Heart left ventricle (tissue), 16 donors: Measurements from ENCODE around the gene PKD1. TPM values are rescaled to one million over a fixed set of nuclear protein-coding genes. Genes with fewer than 3 reads are reported as not detected.

Source experiments
- ATAC-seq, 4 donors: fragments of 200-7000 bp; cut with Tn5 transposase; one replicate each; pipeline ENCODE4 v1.9.1; 2020 to 2022; ENCODE audit warnings: moderate library complexity in 4 of 4, mild to moderate bottlenecking in 3 of 4, moderate number of reproducible peaks in 1 of 4
- DNase-seq, 5 donors: peaks; one replicate each; pipeline ENCODE4 v3.0.0-alpha.2; 2020
- H3K27ac ChIP-seq, 12 donors: fragments of 200-600 bp; sonication (generic) in 4 of 12; one replicate each; pipeline versions ENCODE4 v1.5.0 to v1.8.0; 2016 to 2022; ENCODE audit warnings: mild to moderate bottlenecking in 2 of 12
- H3K27me3 ChIP-seq, 9 donors: fragments of 200-600 bp; sonication (generic) in 2 of 9; one replicate each; pipeline versions ENCODE4 v1.5.1 to v1.8.0; 2016 to 2022; ENCODE audit warnings: mild to moderate bottlenecking in 3 of 9
- H3K36me3 ChIP-seq, 9 donors: fragments of 200-600 bp; sonication (generic) in 2 of 9; one replicate each; pipeline versions ENCODE4 v1.5.0 to v1.8.0; 2018 to 2022; ENCODE audit warnings: mild to moderate bottlenecking in 2 of 9
- H3K4me1 ChIP-seq, 12 donors: fragments of 200-600 bp; sonication (generic) in 4 of 12; one replicate each; pipeline versions ENCODE4 v1.5.0 to v1.8.0; 2016 to 2022; ENCODE audit warnings: mild to moderate bottlenecking in 3 of 12
- H3K4me3 ChIP-seq, 12 donors: fragments of 200-600 bp; sonication (generic) in 4 of 12; one replicate each; pipeline versions ENCODE4 v1.5.0 to v1.8.0; 2017 to 2022; ENCODE audit warnings: mild to moderate bottlenecking in 9 of 12, moderate library complexity in 4 of 12
- H3K9me3 ChIP-seq, 12 donors: fragments of 200-600 bp; sonication (generic) in 4 of 12; one replicate each; pipeline versions ENCODE4 v1.5.0 to v1.8.0; 2016 to 2022; ENCODE audit warnings: mild to moderate bottlenecking in 1 of 12
- CTCF ChIP-seq, 12 donors: fragments of 200-600 bp; sonication (generic) in 4 of 12; IDR thresholded peaks; one replicate each; pipeline versions ENCODE4 v1.5.0 to v1.8.0; 2018 to 2022; ENCODE audit warnings: antibody characterized with exemption in 12 of 12, mild to moderate bottlenecking in 5 of 12
- POLR2A ChIP-seq, 2 donors: fragments of 450-650 bp; IDR thresholded peaks; one replicate each; pipeline ENCODE4 v1.6.1; 2017; ENCODE audit warnings: antibody characterized with exemption in 2 of 2, mild to moderate bottlenecking in 2 of 2, moderate library complexity in 2 of 2
- WGBS, 4 donors: extraction: QIAGEN DNeasy Blood & Tissue Kit in 2 of 4; methylation state at CpG; one replicate each; pipeline versions ENCODE4 v1.1.5 to v1.1.7; 2013 to 2018; 5-methylcytosine and 5-hydroxymethylcytosine counted together
- intact Hi-C, 10 donors: fragments of 100-400 bp; cut with DNase I; formaldehyde crosslinking; loops; one replicate each; pipeline versions ENCODE4 v1.11.1 to v1.14.2; 2022
- polyA plus RNA-seq, 2 donors: library from polyadenylated mRNA; stranded (reverse); fragments of 200-250 nt; gene quantifications; one replicate each; pipeline ENCODE4 v1.2.3, GENCODE V29; 2013
- total RNA-seq, 9 donors: library from RNA; depleted of rRNA in 2 of 9; stranded (reverse); fragments of >200 nt in 2 of 9; fragmentation: NEBNext Ultra II Directional in 3 of 9; extraction: Animal tissue kit (Norgen Biotek cat#: 25700) in 3 of 9; gene quantifications; one replicate each; pipeline versions ENCODE4 v1.1.0 to v1.2.4, GENCODE V29; 2016 to 2023
- donor health status: ischemic (EF 13 %, LVEDD 7.1; RV severe dilation, severe dysfunction).
- donor health status: healthy with polysubstance abuse.
- donor health status: DM: no; HTN: yes; CAD: no.
- donor health status: DM: no; HTN: no; CAD: no.
- donor health status: ischemic (EF 25% LVEDD 6.9; RV normal size, moderate dysfunction).
- donor health status: ischemic (EF 25% LVEDD 5.7; RV mildly dilated, moderate dysfunction).
- donor health status: healthy.
- donor health status: DM: yes; HTN: yes; CAD: no.
- donor health status: ischemic (EF 35%, LVEDD 5.7; RV mildly dilated, moderate dysfunction).
- donor health status: nonischemic (EF 11% LVEDD 7.7; RV severe dilation, severe dysfunction).
- donor health status: DM: yes; HTN: yes; CAD: no.
- donor health status: PGD.
- donor health status: ischemic (EF 29% LVEDD 5.4; RV normal size, mild dysfunction).
- donor health status: nonischemic (EF 23%, LVEDD 6.1; RV moderate dilation, normal function).

Gene PKD1
- total and polyA plus RNA-seq, 11 donors = 64.9 to 441 (median 105) TPM

DNA sequence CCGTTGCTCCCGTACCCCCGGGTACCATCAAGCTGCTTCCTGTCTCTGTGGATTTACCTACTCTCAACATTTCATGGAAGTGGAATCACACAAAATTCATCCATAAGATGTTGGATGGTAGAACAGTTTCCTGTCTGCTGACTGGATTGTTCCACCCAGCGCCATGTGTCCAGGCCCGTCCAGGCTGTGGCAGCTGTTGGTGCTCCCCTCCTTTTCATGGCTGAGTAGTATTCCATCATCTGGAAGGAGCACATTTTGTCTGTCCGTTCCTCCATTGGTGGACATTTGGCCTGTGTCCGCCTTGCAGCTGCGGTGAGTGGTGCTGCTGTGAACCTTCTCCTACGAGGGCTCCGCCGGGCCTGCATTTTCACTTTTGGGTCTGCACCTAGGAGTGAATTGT, 69.6 kb downstream of the PKD1 start:
- TF ChIP-seq CTCF (IDR thresholded peaks at IDR 0.05) (no peak), POLR2A (IDR thresholded peaks at IDR 0.05) (no peak)
- intact Hi-C loops = no loop called here
- ATAC-seq = no peak
- H3K27ac ChIP-seq = no peak overlapping the region
- no peaks in the 10 kb centered on the region for H3K9me3 ChIP-seq
- H3K27me3 ChIP-seq = no peaks in the 10 kb centered on the region
- DNase-seq = no peak
- WGBS, 4 donors = 97 to 98% (median 97%) methylated on average over 11 of the region's 11 CpGs
- H3K36me3 ChIP-seq = peaks cover 0 to 92% (median 81%) of the 10 kb centered on the region in 9 donors
- H3K4me3 ChIP-seq = no peak overlapping the region
- no peaks in the 10 kb centered on the region for H3K4me1 ChIP-seq

GRCh38 chr16:2064368-2064945, 71.2 kb downstream of the PKD1 start:
- Histone ChIP-seq H3K27me3 (no peaks in the 10 kb centered on the region), H3K36me3 (peaks cover 0 to 94% (median 84%) of the 10 kb centered on the region in 9 donors), H3K4me1 (no peaks in the 10 kb centered on the region), H3K4me3 (no peak overlapping the region), H3K27ac (no peak overlapping the region), H3K9me3 (no peaks in the 10 kb centered on the region)
- intact Hi-C loops = loop anchor here in 1 of 10 donors (1.0 kb wide), 1 partner anchor 16 kb away; no protein-coding TSS in a partner anchor
- ATAC-seq (no peak), DNase-seq (no peak)
- TF ChIP-seq CTCF (IDR thresholded peaks at IDR 0.05) = no peak
- no peak for TF ChIP-seq POLR2A (IDR thresholded peaks at IDR 0.05)
- WGBS, 4 donors = 94 to 97% (median 95%) methylated on average over 6 to 16 of the region's 16 CpGs

DNA sequence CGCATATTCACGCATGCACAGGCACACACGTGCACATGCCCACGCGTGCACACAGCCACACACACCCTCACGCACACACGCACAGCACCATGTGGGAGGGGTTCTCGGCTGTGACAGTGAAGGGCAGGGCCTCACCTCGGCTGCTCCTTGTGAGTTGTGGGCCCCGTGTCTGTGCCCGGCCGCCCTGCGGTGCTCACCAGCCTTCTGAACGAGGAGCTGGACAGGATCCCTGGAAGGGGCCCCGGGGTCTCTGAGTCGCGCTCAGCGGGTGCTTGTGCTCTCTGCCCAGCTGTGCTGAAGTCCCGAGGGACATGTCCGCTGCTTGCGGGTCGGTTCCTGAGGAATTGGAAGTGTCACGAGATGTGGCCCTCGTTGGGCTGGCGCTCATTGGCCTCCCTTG, 71.8 kb downstream of the PKD1 start:
- intact Hi-C loops = loop anchor here in 1 of 10 donors (1.0 kb wide), 1 partner anchor 16 kb away; no protein-coding TSS in a partner anchor
- TF ChIP-seq POLR2A (IDR thresholded peaks at IDR 0.05) (no peak), CTCF (IDR thresholded peaks at IDR 0.05) (no peak)
- Histone ChIP-seq H3K27ac (no peak overlapping the region), H3K36me3 (peaks cover 0 to 93% (median 81%) of the 10 kb centered on the region in 9 donors), H3K4me1 (no peaks in the 10 kb centered on the region), H3K9me3 (no peaks in the 10 kb centered on the region), H3K4me3 (no peak overlapping the region), H3K27me3 (no peaks in the 10 kb centered on the region)
- ATAC-seq (no peak), DNase-seq (no peak)
- WGBS, 4 donors = 88 to 94% (median 92%) methylated on average over 12 to 25 of the region's 25 CpGs

GRCh38 chr16:2062801-2063200, 72.9 kb downstream of the PKD1 start:
- peaks cover 0 to 90% (median 78%) of the 10 kb centered on the region in 9 donors for H3K36me3 ChIP-seq
- TF ChIP-seq CTCF (IDR thresholded peaks at IDR 0.05) = no peak
- TF ChIP-seq POLR2A (IDR thresholded peaks at IDR 0.05) = no peak
- 91 to 96% (median 95%) methylated on average over 17 to 28 of the region's 28 CpGs for WGBS, 4 donors
- no peaks in the 10 kb centered on the region for H3K4me1 ChIP-seq
- intact Hi-C loops = no loop called here
- H3K27ac ChIP-seq = no peak overlapping the region
- no peaks in the 10 kb centered on the region for H3K9me3 ChIP-seq
- DNase-seq (no peak), ATAC-seq (no peak)
- H3K4me3 ChIP-seq = no peak overlapping the region
- no peaks in the 10 kb centered on the region for H3K27me3 ChIP-seq
